Smooth muscle cell (in vitro differentiated cells): ENCODE results near the gene SLC10A7. TPM values are rescaled to one million over a fixed set of nuclear protein-coding genes. Genes with fewer than 3 reads are reported as not detected.

ENCODE experiments used
- DNase-seq: peaks from one replicate; lab custom pipeline; 2025; ENCODE audit not compliant: unreplicated experiment; lab: John Stamatoyannopoulos, UW
- H2AFZ ChIP-seq: fragments of 200-600 bp; sonication (generic); 2 replicates; pipeline ENCODE4 v1.6.0; 2016; ENCODE audit warnings: antibody characterized with exemption, low read depth, mild to moderate bottlenecking
- H3F3A ChIP-seq: fragments of 200-600 bp; sonication (generic); 2 replicates; pipeline ENCODE4 v1.6.0; 2017; ENCODE audit warnings: antibody characterized with exemption, low read depth
- H3K27ac ChIP-seq: fragments of 200-600 bp; sonication (generic); 2 replicates; pipeline ENCODE4 v1.5.1; 2016; ENCODE audit warnings: low read depth, mild to moderate bottlenecking
- H3K27me3 ChIP-seq: fragments of 200-600 bp; sonication (generic); 2 replicates; pipeline ENCODE4 v1.6.1; 2016; ENCODE audit warnings: low read depth, mild to moderate bottlenecking
- H3K36me3 ChIP-seq: fragments of 200-600 bp; sonication (generic); 2 replicates; pipeline ENCODE4 v1.5.1; 2016; ENCODE audit warnings: low read depth
- H3K4me1 ChIP-seq: fragments of 200-600 bp; sonication (generic); 2 replicates; pipeline ENCODE4 v1.5.1; 2016; ENCODE audit warnings: low read depth
- H3K4me2 ChIP-seq: fragments of 200-600 bp; sonication (generic); 2 replicates; pipeline ENCODE4 v1.6.0; 2016; ENCODE audit warnings: mild to moderate bottlenecking
- H3K4me3 ChIP-seq: fragments of 200-600 bp; sonication (generic); 2 replicates; pipeline ENCODE4 v1.5.1; 2016; ENCODE audit warnings: mild to moderate bottlenecking
- H3K79me2 ChIP-seq: fragments of 200-600 bp; sonication (generic); 2 replicates; pipeline ENCODE4 v1.6.0; 2016; ENCODE audit warnings: low read depth, mild to moderate bottlenecking
- H3K9ac ChIP-seq: fragments of 200-600 bp; sonication (generic); 2 replicates; pipeline ENCODE4 v1.6.0; 2016; ENCODE audit warnings: low read depth
- H3K9me3 ChIP-seq: fragments of 200-600 bp; sonication (generic); replicated peaks from 2 replicates; pipeline ENCODE4 v1.5.1; 2016; ENCODE audit warnings: low read depth
- H4K20me1 ChIP-seq: fragments of 200-600 bp; sonication (generic); 2 replicates; pipeline ENCODE4 v1.6.0; 2016; ENCODE audit warnings: low read depth
- WGBS: methylation state at CpG from one replicate; pipeline ENCODE4 v1.1.7; 2016; ENCODE audit warnings: low lambda C conversion rate; 5-methylcytosine and 5-hydroxymethylcytosine counted together
- polyA plus RNA-seq: library from polyadenylated mRNA; unstranded; fragments of >200 nt; fragmentation: Nextera tagmentation; extraction: Ambion mirVana; gene quantifications from 2 replicates; pipeline ENCODE4 v1.2.1, GENCODE V29; 2016
- total RNA-seq: library from RNA; depleted of rRNA; stranded (reverse); fragments of >200 nt; gene quantifications from 2 replicates; pipeline ENCODE4 v1.2.3, GENCODE V29; 2014
- TF ChIP-seq, protein P1 (sequence below): fragments of 200-600 bp; sonication (generic); IDR thresholded peaks from 2 replicates; pipeline ENCODE4 v1.5.1; 2017; ENCODE audit warnings: borderline replicate concordance, mild to moderate bottlenecking, antibody characterized with exemption; ENCODE audit not compliant: insufficient read depth, poor library complexity, severe bottlenecking

The SLC10A7 gene
- total and polyA plus RNA-seq, 2 experiments from 2014 or later: 10.3 to 24.8 TPM

DNA sequence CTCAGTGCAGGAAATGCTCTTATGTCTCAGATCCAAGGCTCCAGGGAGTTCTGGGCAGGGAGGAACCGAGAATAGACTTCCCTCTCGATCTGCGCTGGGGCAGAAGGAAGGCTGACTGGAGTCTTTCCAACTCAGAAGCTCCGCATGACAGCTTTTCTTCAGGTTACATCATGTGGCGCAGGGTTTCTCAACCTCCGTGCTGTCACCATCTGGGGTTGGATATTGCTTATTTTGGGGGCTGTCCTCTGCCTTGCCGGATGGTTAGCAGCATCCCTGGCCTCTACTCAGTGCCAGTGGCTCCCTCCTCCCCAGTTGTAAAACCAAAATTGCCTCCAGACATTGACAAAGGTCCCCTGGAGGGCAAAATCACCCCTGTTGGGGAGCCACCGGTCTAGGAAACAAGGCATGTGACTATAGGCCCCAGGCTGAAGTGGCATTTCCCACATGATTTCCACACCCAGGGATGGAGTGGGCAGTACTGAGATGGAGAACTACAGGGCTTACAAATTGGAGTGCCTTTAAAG is 286.0 kb downstream of the SLC10A7 start:
- TF ChIP-seq, protein P1, sequence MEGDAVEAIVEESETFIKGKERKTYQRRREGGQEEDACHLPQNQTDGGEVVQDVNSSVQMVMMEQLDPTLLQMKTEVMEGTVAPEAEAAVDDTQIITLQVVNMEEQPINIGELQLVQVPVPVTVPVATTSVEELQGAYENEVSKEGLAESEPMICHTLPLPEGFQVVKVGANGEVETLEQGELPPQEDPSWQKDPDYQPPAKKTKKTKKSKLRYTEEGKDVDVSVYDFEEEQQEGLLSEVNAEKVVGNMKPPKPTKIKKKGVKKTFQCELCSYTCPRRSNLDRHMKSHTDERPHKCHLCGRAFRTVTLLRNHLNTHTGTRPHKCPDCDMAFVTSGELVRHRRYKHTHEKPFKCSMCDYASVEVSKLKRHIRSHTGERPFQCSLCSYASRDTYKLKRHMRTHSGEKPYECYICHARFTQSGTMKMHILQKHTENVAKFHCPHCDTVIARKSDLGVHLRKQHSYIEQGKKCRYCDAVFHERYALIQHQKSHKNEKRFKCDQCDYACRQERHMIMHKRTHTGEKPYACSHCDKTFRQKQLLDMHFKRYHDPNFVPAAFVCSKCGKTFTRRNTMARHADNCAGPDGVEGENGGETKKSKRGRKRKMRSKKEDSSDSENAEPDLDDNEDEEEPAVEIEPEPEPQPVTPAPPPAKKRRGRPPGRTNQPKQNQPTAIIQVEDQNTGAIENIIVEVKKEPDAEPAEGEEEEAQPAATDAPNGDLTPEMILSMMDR: no peak

DNA sequence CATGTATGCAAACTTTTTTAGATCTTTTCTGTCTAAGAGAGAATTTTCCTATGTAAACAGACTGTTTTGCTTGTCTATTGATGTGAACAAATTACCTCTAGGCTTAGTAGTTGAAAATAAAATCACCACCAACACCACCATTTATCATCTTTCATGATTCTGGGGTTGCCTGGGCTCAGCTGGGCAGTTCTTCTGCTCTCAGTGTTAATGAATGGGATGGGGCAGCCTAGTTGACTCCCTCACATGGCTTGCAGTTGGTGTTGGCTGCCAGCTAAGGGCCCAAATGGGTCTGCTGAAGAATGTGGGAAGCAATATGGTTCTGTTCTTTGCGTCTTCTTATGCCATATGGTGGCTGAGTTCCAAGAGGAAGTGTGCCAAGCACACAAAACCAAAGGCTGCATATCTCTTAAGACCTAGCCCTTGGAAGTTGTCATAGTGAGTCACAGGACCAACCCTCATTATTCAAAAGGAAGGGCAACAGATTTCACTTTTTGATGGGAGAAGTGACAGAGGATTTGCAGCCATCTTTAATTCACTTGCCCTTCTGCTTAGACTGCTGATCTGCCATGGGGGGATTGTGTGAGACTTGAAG is 289.5 kb downstream of the SLC10A7 start:
- H3K27ac ChIP-seq: no peak overlapping the region
- no peaks in the 10 kb centered on the region for H3K4me1 ChIP-seq
- H3K36me3 ChIP-seq: no peaks in the 10 kb centered on the region
- no peaks in the 10 kb centered on the region for H3K9me3 ChIP-seq
- 89% methylated on average over 1 of the region's 1 CpG for WGBS
- no peaks in the 10 kb centered on the region for H3F3A ChIP-seq
- TF ChIP-seq, protein P1: no peak
- no peak overlapping the region for H2AFZ ChIP-seq
- no peak overlapping the region for H3K4me3 ChIP-seq
- DNase-seq: no peak
- H3K9ac ChIP-seq: no peak overlapping the region
- H3K27me3 ChIP-seq: no peaks in the 10 kb centered on the region
- no peaks in the 10 kb centered on the region for H4K20me1 ChIP-seq
- no peaks in the 10 kb centered on the region for H3K79me2 ChIP-seq
- H3K4me2 ChIP-seq: no peak overlapping the region

More for the DNA sequence above, 286.0 kb downstream of the SLC10A7 start:
- Histone ChIP-seq H3K79me2 (no peaks in the 10 kb centered on the region), H3K9me3 (no peaks in the 10 kb centered on the region), H4K20me1 (no peaks in the 10 kb centered on the region), H3K4me3 (no peak overlapping the region), H3F3A (no peaks in the 10 kb centered on the region), H3K4me2 (no peak overlapping the region), H3K27ac (no peak overlapping the region), H3K36me3 (no peaks in the 10 kb centered on the region), H3K4me1 (no peaks in the 10 kb centered on the region), H3K27me3 (no peaks in the 10 kb centered on the region), H2AFZ (no peak overlapping the region), H3K9ac (no peak overlapping the region)
- DNase-seq: no peak
- 77% methylated on average over 8 of the region's 8 CpGs for WGBS

DNA sequence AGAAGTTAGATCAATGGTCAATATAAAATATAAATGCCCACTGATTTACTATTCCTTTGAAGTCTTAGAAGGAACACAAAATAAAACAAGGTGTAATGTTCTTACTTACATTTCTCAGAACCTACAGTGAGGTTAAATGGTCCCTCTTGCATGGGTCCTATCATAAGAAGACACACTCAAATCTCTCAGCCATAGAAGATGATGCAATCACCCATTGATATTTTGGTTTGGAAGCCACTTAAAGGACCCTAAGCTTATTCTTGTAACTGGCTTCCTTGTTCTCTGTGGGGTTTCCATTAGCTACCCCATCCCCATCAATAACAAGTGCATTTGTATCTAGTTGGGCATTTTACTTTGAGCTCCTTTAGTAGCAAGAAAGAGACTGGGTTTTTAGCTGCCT is 292.3 kb downstream of the SLC10A7 start:
- Histone ChIP-seq H3K27ac (no peak overlapping the region), H3K36me3 (no peaks in the 10 kb centered on the region), H3K4me2 (no peak overlapping the region), H3K9me3 (no peaks in the 10 kb centered on the region), H4K20me1 (no peaks in the 10 kb centered on the region), H3F3A (no peaks in the 10 kb centered on the region), H3K79me2 (no peaks in the 10 kb centered on the region), H3K27me3 (no peaks in the 10 kb centered on the region), H2AFZ (no peak overlapping the region), H3K9ac (no peak overlapping the region), H3K4me1 (peaks cover 10% of the 10 kb centered on the region), H3K4me3 (no peak overlapping the region)
- DNase-seq: no peak
- TF ChIP-seq, protein P1: no peak
